ENCODE results near the gene IRX4.

DNA sequence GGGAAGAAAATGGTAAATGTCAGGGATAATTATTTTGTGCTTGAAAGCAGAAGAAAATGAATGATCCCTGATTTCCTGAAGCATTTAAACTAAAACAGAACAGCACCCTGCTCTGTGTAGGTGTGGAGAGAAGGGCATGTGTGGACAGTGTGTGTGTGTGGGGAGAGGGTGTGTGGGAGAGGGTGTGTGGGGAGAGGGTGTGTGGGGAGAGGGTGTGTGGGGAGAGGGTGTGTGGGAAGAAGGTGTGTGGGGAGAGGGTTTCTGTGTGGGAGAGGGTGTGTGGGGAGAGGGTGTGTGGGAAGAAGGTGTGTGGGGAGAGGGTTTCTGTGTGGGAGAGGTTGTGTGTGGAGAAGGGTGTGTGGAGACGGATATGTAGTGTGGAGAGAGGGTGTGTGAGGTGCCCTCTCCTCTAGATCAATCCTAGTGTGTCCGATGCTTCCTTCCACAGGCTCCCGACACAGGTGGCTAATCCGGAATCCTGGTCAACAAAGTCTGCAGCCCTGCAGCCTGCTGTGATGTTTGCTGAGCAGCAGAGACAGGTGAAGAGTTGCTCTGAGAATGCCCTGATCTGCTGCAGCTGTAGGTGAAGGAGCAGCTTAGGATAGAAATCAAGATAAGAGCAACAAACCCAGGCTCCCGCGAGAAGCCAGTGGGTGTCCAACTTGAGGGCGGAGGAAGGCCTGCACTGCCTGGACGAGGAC, 15.5 kb downstream of the IRX4 start:
- TF ChIP-seq YY1 (IDR thresholded peaks at IDR 0.05; ENCODE audit: low read depth) (no peak), CTCF (IDR thresholded peaks at IDR 0.05) (no peak), MAX (IDR thresholded peaks at IDR 0.05; ENCODE audit: low read depth) (no peak), ELF1 (IDR thresholded peaks at IDR 0.05) (no peak), RAD21 (IDR thresholded peaks at IDR 0.05; ENCODE audit: low read length) (no peak), EZH2phosphoT487 (IDR thresholded peaks at IDR 0.05; ENCODE audit: borderline replicate concordance, low read depth) (no peak), EP300 (IDR thresholded peaks at IDR 0.05; ENCODE audit: borderline replicate concordance in 1 of 2, low read depth in 1 of 2, low read length in 1 of 2) (no peak), USF2 (IDR thresholded peaks at IDR 0.05; ENCODE audit: borderline replicate concordance, low read depth, low read length) (no peak), TCF12 (IDR thresholded peaks at IDR 0.05) (no peak)

Data from SK-N-SH (cell line).